Sigmoid colon (tissue), 7 donors: ENCODE measurements around the gene CHCHD6. TPM values are rescaled to one million over a fixed set of nuclear protein-coding genes. Genes with fewer than 3 reads are reported as not detected.

ENCODE experiments used
- DNase-seq: peaks from one replicate; pipeline ENCODE4 v3.0.0-alpha.2; 2019
- H3K27ac ChIP-seq, 4 donors: fragments of 200-600 bp; sonication (generic); one replicate each; pipeline ENCODE4 v1.5.1; 2016 to 2019; ENCODE audit warnings: mild to moderate bottlenecking in 1 of 4
- H3K27me3 ChIP-seq, 3 donors: fragments of 200-600 bp; sonication (generic); one replicate each; pipeline ENCODE4 v1.5.1; 2019; ENCODE audit warnings: mild to moderate bottlenecking in 1 of 3
- H3K36me3 ChIP-seq, 4 donors: fragments of 200-600 bp; sonication (generic); one replicate each; pipeline ENCODE4 v1.5.1; 2016 to 2019
- H3K4me1 ChIP-seq, 4 donors: fragments of 200-600 bp; sonication (generic); one replicate each; pipeline ENCODE4 v1.5.1; 2017 to 2019
- H3K4me3 ChIP-seq, 4 donors: fragments of 200-600 bp; sonication (generic); one replicate each; pipeline ENCODE4 v1.5.1; 2017 to 2019; ENCODE audit warnings: mild to moderate bottlenecking in 2 of 4, moderate library complexity in 1 of 4
- H3K9me3 ChIP-seq, 4 donors: fragments of 200-600 bp in 3 of 4; sonication (generic) in 3 of 4; one replicate each; pipeline versions ENCODE4 v1.5.1 to v1.6.1; 2013 to 2019
- CTCF ChIP-seq, 4 experiments: fragments of 450-650 bp in 3 of 4; fragments of 200-600 bp in 1 of 4; IDR thresholded peaks; one replicate each; pipeline ENCODE4 v1.5.1; 2016 to 2019; ENCODE audit warnings: antibody characterized with exemption in 4 of 4, mild to moderate bottlenecking in 3 of 4, moderate library complexity in 2 of 4
- EP300 ChIP-seq, 4 donors: sonication (generic); formaldehyde crosslinking; IDR thresholded peaks; one replicate each; pipeline ENCODE4 v1.6.1; 2017; ENCODE audit warnings: antibody characterized with exemption in 4 of 4
- POLR2A ChIP-seq, 2 donors: fragments of 450-650 bp; IDR thresholded peaks; one replicate each; pipeline ENCODE4 v1.6.1; 2016; ENCODE audit warnings: antibody characterized with exemption in 2 of 2, mild to moderate bottlenecking in 2 of 2, moderate library complexity in 2 of 2
- POLR2AphosphoS5 ChIP-seq, 4 donors: sonication (generic); formaldehyde crosslinking; IDR thresholded peaks; one replicate each; pipeline ENCODE4 v1.6.1; 2017; ENCODE audit warnings: antibody characterized with exemption in 4 of 4
- WGBS, 2 donors: extraction: QIAGEN DNeasy Blood & Tissue Kit; methylation state at CpG; one replicate each; pipeline ENCODE4 v1.1.7; 2013; 5-methylcytosine and 5-hydroxymethylcytosine counted together
- intact Hi-C: fragments of 100-400 bp; cut with DNase I; formaldehyde crosslinking; loops from one replicate; pipeline ENCODE4 v1.15.1; 2023
- polyA plus RNA-seq, 3 donors: library from polyadenylated mRNA; stranded (reverse); fragments of 200-250 nt; gene quantifications; one replicate each; pipeline ENCODE4 v1.2.3, GENCODE V29; 2013
- total RNA-seq, 4 donors: library from RNA; depleted of rRNA; stranded (reverse); fragments of >200 nt; gene quantifications; one replicate each; pipeline ENCODE4 v1.1.0, GENCODE V29; 2016
- donor health status: healthy with polysubstance abuse.
- donor health status: Bipolar disorder and iron deficiency.
- donor health status: healthy.

CHCHD6 gene
- total and polyA plus RNA-seq, 7 donors, result 8.0 to 20.9 (median 14.4) TPM

DNA sequence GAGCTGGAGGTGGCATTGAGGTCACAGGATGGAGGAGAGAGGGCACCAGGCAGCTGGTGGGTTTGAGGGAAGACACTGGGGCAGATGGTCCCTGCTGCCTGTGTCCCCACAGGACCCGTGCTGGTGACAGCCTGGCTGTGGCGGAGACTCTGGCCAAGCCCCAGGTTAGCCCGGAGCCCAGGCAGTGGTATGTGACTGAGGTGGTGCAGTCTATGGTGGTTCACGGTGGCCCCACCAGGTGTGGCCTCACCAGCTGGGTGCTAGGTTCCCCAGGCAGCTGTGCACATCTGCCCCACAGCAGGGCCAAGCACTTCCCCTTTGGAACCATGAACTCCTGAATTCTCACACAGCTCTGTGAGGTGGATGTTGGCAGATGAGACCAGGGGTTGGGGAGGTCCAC, 294.3 kb downstream of the CHCHD6 start:
- DNase-seq, result no peak
- Histone ChIP-seq H3K27ac (no peak overlapping the region), H3K27me3 (no peaks in the 10 kb centered on the region), H3K4me1 (peaks cover 0 to 43% (median 30%) of the 10 kb centered on the region in 4 donors), H3K9me3 (no peaks in the 10 kb centered on the region), H3K36me3 (no peaks in the 10 kb centered on the region), H3K4me3 (no peak overlapping the region)
- no peak for TF ChIP-seq EP300 (IDR thresholded peaks at IDR 0.05)
- TF ChIP-seq POLR2A (IDR thresholded peaks at IDR 0.05), result no peak
- no peak for TF ChIP-seq POLR2AphosphoS5 (IDR thresholded peaks at IDR 0.05)
- no peak for TF ChIP-seq CTCF (IDR thresholded peaks at IDR 0.05)
- WGBS, 2 donors, result 49 to 66% methylated on average over 4 of the region's 4 CpGs
- intact Hi-C loops, result no loop called here

DNA sequence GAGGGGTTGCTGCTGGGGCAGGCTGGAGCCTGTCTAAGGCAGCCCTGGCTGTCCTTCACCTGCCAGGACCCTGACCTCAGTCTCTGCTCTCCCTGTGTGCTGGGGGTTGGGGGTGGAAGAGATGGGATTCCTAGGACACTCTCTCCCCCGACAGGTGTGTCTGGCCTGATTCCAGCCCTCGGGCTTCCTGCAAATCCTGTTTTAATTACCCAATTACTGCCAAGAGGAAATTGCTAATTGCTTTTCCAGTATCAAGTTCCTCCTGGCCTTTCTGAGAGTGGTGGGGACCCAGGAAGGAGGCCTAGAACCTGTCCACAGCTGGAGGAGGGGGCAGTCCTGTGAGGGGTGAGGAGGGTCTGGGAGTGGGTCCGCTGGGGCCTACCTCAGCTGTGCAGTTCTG, 294.7 kb downstream of the CHCHD6 start:
- intact Hi-C loops, result no loop called here
- WGBS, 2 donors, result 29 to 64% methylated on average over 3 of the region's 3 CpGs
- Histone ChIP-seq H3K4me3 (no peak overlapping the region), H3K27me3 (no peaks in the 10 kb centered on the region), H3K36me3 (no peaks in the 10 kb centered on the region), H3K9me3 (no peaks in the 10 kb centered on the region), H3K27ac (no peak overlapping the region), H3K4me1 (peaks cover 0 to 40% (median 28%) of the 10 kb centered on the region in 4 donors)
- no peak for DNase-seq
- no peak for TF ChIP-seq POLR2AphosphoS5 (IDR thresholded peaks at IDR 0.05)
- TF ChIP-seq CTCF (IDR thresholded peaks at IDR 0.05), result no peak
- TF ChIP-seq POLR2A (IDR thresholded peaks at IDR 0.05), result no peak
- TF ChIP-seq EP300 (IDR thresholded peaks at IDR 0.05), result no peak

DNA sequence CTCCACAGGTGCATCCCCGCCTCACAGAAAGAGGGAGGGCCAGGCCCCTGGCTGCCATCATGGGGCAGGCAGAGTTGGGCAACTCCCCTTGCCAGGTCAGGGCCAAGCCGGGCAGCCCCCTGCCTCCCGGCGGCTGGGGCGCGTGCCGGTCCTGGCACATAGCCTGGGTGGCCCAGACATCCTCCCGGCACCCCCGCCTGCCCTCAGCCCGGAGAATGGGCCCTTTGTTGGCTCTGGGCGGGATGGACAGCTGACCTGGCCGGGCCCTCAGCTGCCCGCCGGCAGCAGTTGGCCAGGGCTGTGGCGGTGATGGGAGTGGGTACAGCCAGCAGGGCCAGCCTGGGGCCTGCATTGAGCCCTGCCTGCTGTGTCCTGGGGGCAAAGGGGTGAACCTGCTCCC, 295.3 kb downstream of the CHCHD6 start:
- H3K27ac ChIP-seq, result no peak overlapping the region

GRCh38 chr3:127000119-127000518, 296.1 kb downstream of the CHCHD6 start:
- TF ChIP-seq CTCF (IDR thresholded peaks at IDR 0.05) (no peak), POLR2AphosphoS5 (IDR thresholded peaks at IDR 0.05) (no peak), POLR2A (IDR thresholded peaks at IDR 0.05) (no peak), EP300 (IDR thresholded peaks at IDR 0.05) (no peak)
- whole genome bisulfite sequencing, 2 donors, result 80 to 82% methylated on average over 15 of the region's 15 CpGs
- peaks cover 0 to 28% (median 16%) of the 10 kb centered on the region in 4 donors for H3K4me1 ChIP-seq
- no peaks in the 10 kb centered on the region for H3K27me3 ChIP-seq
- intact Hi-C loops, result loop anchor here (5.0 kb wide), 1 partner anchor 248 kb away; no protein-coding TSS in a partner anchor
- no peaks in the 10 kb centered on the region for H3K9me3 ChIP-seq
- DNase-seq, result no peak
- peaks cover 0 to 3% (median 0%) of the 10 kb centered on the region in 4 donors for H3K36me3 ChIP-seq
- H3K4me3 ChIP-seq, result no peak overlapping the region
- no peak overlapping the region for H3K27ac ChIP-seq

More for the DNA sequence above, 295.3 kb downstream of the CHCHD6 start:
- intact Hi-C loops, result no loop called here
- Histone ChIP-seq H3K27me3 (no peaks in the 10 kb centered on the region), H3K4me1 (peaks cover 0 to 35% (median 22%) of the 10 kb centered on the region in 4 donors), H3K36me3 (no peaks in the 10 kb centered on the region), H3K9me3 (no peaks in the 10 kb centered on the region), H3K4me3 (no peak overlapping the region)
- DNase-seq, result no peak
- 66 to 82% methylated on average over 15 of the region's 15 CpGs for WGBS, 2 donors
- TF ChIP-seq CTCF (IDR thresholded peaks at IDR 0.05) (no peak), POLR2AphosphoS5 (IDR thresholded peaks at IDR 0.05) (no peak), EP300 (IDR thresholded peaks at IDR 0.05) (no peak), POLR2A (IDR thresholded peaks at IDR 0.05) (no peak)

DNA sequence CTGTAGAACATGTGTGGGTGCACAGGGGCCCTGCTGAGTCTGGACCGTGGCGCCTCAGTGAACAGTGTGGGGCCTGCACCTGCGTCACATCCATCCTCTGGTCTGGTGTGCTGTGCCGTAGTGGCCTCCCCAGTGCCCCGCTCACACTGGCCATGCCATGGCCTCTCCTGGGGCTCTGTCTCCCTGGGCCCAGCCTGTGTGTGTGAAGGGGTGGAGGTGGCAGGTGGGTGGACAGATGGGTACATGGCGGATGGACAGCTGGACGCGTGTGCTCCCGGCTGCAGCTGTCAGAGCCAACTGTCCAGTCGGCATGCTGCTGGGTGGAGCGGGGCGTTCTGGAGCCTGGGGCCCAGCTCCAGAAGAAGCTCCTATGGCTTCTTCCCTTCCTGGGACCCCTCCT, 296.7 kb downstream of the CHCHD6 start:
- Histone ChIP-seq H3K4me1 (peaks cover 0 to 28% (median 16%) of the 10 kb centered on the region in 4 donors), H3K27me3 (no peaks in the 10 kb centered on the region), H3K27ac (no peak overlapping the region), H3K9me3 (no peaks in the 10 kb centered on the region), H3K4me3 (no peak overlapping the region), H3K36me3 (peaks cover 0 to 3% (median under 1%) of the 10 kb centered on the region in 4 donors)
- no peak for DNase-seq
- WGBS, 2 donors, result 92 to 95% methylated on average over 12 of the region's 12 CpGs
- TF ChIP-seq EP300 (IDR thresholded peaks at IDR 0.05) (no peak), CTCF (IDR thresholded peaks at IDR 0.05) (no peak), POLR2AphosphoS5 (IDR thresholded peaks at IDR 0.05) (no peak), POLR2A (IDR thresholded peaks at IDR 0.05) (no peak)
- intact Hi-C loops, result loop anchor here (5.0 kb wide), 1 partner anchor 248 kb away; no protein-coding TSS in a partner anchor
